ENCODE measurements around the gene VPS33A. TPM values are rescaled to one million over a fixed set of nuclear protein-coding genes. Genes with fewer than 3 reads are reported as not detected.

The VPS33A gene
- total RNA-seq, 4 donors from 2014 or later = 13.0 to 18.6 (median 15.4) TPM

- no peak for TF ChIP-seq CTCF (IDR thresholded peaks at IDR 0.05; ENCODE audit: low read depth)
These were observed 64.3 kb downstream of the VPS33A start for GRCh38 chr12:122202017-122202416.

GRCh38 chr12:122201381-122201780, 64.9 kb downstream of the VPS33A start:
- TF ChIP-seq CTCF (IDR thresholded peaks at IDR 0.05; ENCODE audit: low read depth) = no peak

- no peak for TF ChIP-seq CTCF (IDR thresholded peaks at IDR 0.05; ENCODE audit: low read depth)
These were observed 65.6 kb downstream of the VPS33A start for GRCh38 chr12:122200541-122201175.

GRCh38 chr12:122199484-122200355, 66.6 kb downstream of the VPS33A start:
- TF ChIP-seq CTCF (IDR thresholded peaks at IDR 0.05; ENCODE audit: low read depth) = no peak

- no peak for TF ChIP-seq CTCF (IDR thresholded peaks at IDR 0.05; ENCODE audit: low read depth)
These were observed 68.7 kb downstream of the VPS33A start for GRCh38 chr12:122197612-122197966.

GRCh38 chr12:122195405-122195804, 70.9 kb downstream of the VPS33A start:
- TF ChIP-seq CTCF (IDR thresholded peaks at IDR 0.05; ENCODE audit: low read depth) = no peak

- no peak for TF ChIP-seq CTCF (IDR thresholded peaks at IDR 0.05; ENCODE audit: low read depth)
These were observed 71.5 kb downstream of the VPS33A start for GRCh38 chr12:122194804-122195203.
